ENCODE measurements around the gene RTKN.
A peak's percentile ranks its signal among the peaks of the same experiment; 100 is the strongest.

RTKN gene

DNA sequence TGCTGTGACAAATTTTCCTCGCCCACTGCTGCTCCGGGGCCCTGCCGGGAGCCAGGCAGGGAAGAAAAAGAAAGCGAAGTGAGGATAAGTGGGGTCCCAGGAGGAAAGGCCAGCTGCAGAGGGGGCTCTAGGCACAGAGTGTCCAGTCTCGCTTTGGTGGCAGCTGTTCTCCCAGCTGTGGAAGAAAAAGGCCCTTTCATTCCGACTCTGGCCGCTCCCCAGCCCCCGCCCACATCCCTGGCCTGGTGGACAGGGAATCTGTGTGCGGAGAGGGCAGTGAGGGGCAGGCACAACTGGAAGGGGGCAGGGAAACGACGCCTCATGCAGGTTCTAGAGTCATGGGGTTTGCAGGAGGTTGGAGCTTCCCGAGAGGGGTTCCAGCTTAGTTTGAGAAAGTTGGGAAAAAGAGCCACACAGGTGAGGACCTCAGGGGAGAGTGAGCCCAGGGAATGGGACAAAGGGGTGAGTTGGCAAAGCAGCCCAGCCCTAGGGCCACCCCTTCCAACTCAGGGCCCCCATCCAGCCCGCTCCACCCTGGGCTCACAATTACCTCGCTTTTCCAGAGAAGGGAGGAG, 1.8 kb downstream of the RTKN start:
- peaks cover 78% of the 10 kb centered on the region for H3K27me3 ChIP-seq
- H3K36me3 ChIP-seq = no peaks in the 10 kb centered on the region
- peak overlapping the region in 1 of 2 experiments; percentile 20 for H3K4me3 ChIP-seq (ENCODE audit: low read depth in 1 of 2, low read length in 1 of 2)
- H3K9me3 ChIP-seq = no peaks in the 10 kb centered on the region
- peaks cover 14 to 19% of the 10 kb centered on the region in 2 experiments for H3K4me1 ChIP-seq (ENCODE audit: control insufficient read depth in 1 of 2, insufficient read depth in 1 of 2, low read depth in 1 of 2, low read length in 1 of 2)
- TF ChIP-seq, protein P1, sequence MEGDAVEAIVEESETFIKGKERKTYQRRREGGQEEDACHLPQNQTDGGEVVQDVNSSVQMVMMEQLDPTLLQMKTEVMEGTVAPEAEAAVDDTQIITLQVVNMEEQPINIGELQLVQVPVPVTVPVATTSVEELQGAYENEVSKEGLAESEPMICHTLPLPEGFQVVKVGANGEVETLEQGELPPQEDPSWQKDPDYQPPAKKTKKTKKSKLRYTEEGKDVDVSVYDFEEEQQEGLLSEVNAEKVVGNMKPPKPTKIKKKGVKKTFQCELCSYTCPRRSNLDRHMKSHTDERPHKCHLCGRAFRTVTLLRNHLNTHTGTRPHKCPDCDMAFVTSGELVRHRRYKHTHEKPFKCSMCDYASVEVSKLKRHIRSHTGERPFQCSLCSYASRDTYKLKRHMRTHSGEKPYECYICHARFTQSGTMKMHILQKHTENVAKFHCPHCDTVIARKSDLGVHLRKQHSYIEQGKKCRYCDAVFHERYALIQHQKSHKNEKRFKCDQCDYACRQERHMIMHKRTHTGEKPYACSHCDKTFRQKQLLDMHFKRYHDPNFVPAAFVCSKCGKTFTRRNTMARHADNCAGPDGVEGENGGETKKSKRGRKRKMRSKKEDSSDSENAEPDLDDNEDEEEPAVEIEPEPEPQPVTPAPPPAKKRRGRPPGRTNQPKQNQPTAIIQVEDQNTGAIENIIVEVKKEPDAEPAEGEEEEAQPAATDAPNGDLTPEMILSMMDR (IDR thresholded peaks at IDR 0.05) = no peak
- H3K27ac ChIP-seq = no peak overlapping the region

DNA sequence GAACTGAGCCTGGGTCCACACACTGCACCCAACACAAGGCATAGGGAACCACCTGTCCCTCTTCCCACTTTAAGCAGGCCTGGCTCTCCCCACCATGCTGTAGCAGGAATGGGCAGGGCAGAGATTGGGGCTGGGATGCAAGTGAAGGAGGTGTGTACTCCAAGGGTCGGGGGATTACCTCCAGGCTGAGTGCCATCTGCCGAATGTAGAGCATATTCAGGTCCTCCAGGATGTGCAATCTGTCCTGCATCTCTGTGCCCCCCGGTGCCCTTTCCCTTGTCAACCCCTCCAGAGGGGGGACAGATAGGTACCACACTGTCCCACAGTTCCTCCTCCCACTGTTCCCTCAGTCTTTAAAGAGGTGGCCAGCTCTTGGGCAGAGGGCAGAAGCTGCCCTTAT, 2.4 kb downstream of the RTKN start:
- peaks cover 73% of the 10 kb centered on the region for H3K27me3 ChIP-seq
- H3K4me1 ChIP-seq (ENCODE audit: control insufficient read depth in 1 of 2, insufficient read depth in 1 of 2, low read depth in 1 of 2, low read length in 1 of 2) = peaks cover 14 to 19% of the 10 kb centered on the region in 2 experiments
- TF ChIP-seq, protein P1 (IDR thresholded peaks at IDR 0.05) = no peak
- H3K27ac ChIP-seq = no peak overlapping the region
- H3K4me3 ChIP-seq (ENCODE audit: low read depth in 1 of 2, low read length in 1 of 2) = no peak overlapping the region
- H3K36me3 ChIP-seq = no peaks in the 10 kb centered on the region
- no peaks in the 10 kb centered on the region for H3K9me3 ChIP-seq

GRCh38 chr2:74438248-74438647, 3.5 kb downstream of the RTKN start:
- H3K36me3 ChIP-seq = no peaks in the 10 kb centered on the region

DNA sequence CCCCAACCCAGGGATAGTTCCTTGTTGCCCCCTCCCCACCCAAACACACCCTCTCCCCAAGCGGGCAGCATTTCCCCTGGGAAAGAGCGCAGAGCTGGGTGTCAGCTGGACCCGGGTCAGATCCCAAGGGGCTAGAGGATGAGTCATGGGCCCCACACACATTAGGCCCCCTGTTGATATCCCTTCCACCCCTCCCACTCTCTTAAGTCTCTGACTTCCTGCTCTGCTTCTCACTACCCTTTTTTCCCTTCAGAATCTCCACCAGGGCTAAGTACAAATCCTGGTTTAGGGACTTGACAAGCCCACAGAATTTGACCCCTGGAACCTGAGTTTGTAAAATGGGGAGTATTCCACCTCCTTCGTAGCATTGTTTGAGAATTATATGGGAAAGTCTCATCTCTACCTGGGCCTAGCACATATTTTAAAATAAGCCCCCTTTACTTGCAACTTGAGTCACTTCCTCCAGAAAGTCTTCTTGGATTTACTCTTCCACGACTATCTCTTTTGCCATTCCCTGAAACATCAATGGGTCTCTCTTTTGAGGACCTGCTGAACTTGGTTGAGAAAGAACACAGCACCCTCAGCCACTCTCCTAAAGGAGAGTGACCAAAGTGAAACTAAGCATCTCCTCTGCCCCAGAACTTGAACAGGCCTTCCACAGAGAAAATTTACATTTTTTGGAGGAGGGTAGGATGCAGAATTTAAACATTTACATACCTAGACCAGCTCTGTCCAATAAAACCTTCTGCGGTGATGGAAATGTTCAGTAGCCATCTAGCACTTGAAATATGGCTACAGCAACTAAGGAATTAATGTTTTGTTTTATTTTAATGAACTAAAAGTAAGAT, 4.7 kb downstream of the RTKN start:
- Histone ChIP-seq H3K4me3 (ENCODE audit: low read depth in 1 of 2, low read length in 1 of 2) (no peak overlapping the region), H3K27me3 (peaks cover 50% of the 10 kb centered on the region), H3K4me1 (ENCODE audit: control insufficient read depth in 1 of 2, insufficient read depth in 1 of 2, low read depth in 1 of 2, low read length in 1 of 2) (peaks cover 12 to 17% of the 10 kb centered on the region in 2 experiments), H3K9me3 (no peaks in the 10 kb centered on the region), H3K27ac (no peak overlapping the region), H3K36me3 (no peaks in the 10 kb centered on the region)
- TF ChIP-seq, protein P1 (IDR thresholded peaks at IDR 0.05) = no peak

More at GRCh38 chr2:74438248-74438647, 3.5 kb downstream of the RTKN start:
- TF ChIP-seq, protein P1 (IDR thresholded peaks at IDR 0.05) = no peak
- Histone ChIP-seq H3K4me3 (ENCODE audit: low read depth in 1 of 2, low read length in 1 of 2) (no peak overlapping the region), H3K27me3 (peaks cover 61% of the 10 kb centered on the region), H3K9me3 (no peaks in the 10 kb centered on the region), H3K27ac (no peak overlapping the region), H3K4me1 (ENCODE audit: control insufficient read depth in 1 of 2, insufficient read depth in 1 of 2, low read depth in 1 of 2, low read length in 1 of 2) (peaks cover 14 to 19% of the 10 kb centered on the region in 2 experiments)

GRCh38 chr2:74436111-74436805, 5.5 kb downstream of the RTKN start:
- Histone ChIP-seq H3K27ac (no peak overlapping the region), H3K36me3 (no peaks in the 10 kb centered on the region), H3K27me3 (peaks cover 42% of the 10 kb centered on the region), H3K4me1 (ENCODE audit: control insufficient read depth in 1 of 2, insufficient read depth in 1 of 2, low read depth in 1 of 2, low read length in 1 of 2) (peaks cover 5 to 9% of the 10 kb centered on the region in 2 experiments), H3K4me3 (ENCODE audit: low read depth in 1 of 2, low read length in 1 of 2) (no peak overlapping the region), H3K9me3 (no peaks in the 10 kb centered on the region)
- TF ChIP-seq, protein P1 (IDR thresholded peaks at IDR 0.05) = no peak

All from neutrophil (primary cell).